Neural cell (in vitro differentiated cells): ENCODE data around the gene ST6GALNAC4. TPM values are rescaled to one million over a fixed set of nuclear protein-coding genes. Genes with fewer than 3 reads are reported as not detected.

Source experiments
- H2AFZ ChIP-seq: fragments of 200-600, 300-800 bp; sonication (generic), shearing (Covaris generic); 2 replicates; pipeline ENCODE4 v1.6.0; 2014; ENCODE audit warnings: low read depth, mild to moderate bottlenecking, antibody characterized with exemption, low read length, moderate library complexity
- H3F3A ChIP-seq: fragments of 200-600 bp; shearing (Covaris generic); 2 replicates; pipeline ENCODE4 v1.6.1; 2016; ENCODE audit warnings: mild to moderate bottlenecking, moderate library complexity, mixed read lengths, antibody characterized with exemption, low read length; ENCODE audit not compliant: insufficient read depth, poor library complexity, severe bottlenecking
- H3K27ac ChIP-seq: fragments of 200-600, 300-800 bp; sonication (generic), shearing (Covaris generic); 2 replicates; pipeline ENCODE4 v1.5.1; 2014; ENCODE audit warnings: mild to moderate bottlenecking, low read length, moderate library complexity
- H3K27me3 ChIP-seq: fragments of 300-800, 200-600 bp; sonication (generic), shearing (Covaris generic); 2 replicates; pipeline ENCODE4 v1.6.0; 2014; ENCODE audit warnings: mild to moderate bottlenecking, low read depth, low read length, moderate library complexity; ENCODE audit not compliant: insufficient read depth
- H3K36me3 ChIP-seq: fragments of 300-800, 200-600 bp; sonication (generic), shearing (Covaris generic); 2 replicates; pipeline ENCODE4 v1.5.1; 2014; ENCODE audit warnings: mild to moderate bottlenecking, antibody characterized with exemption, low read length, moderate library complexity; ENCODE audit not compliant: insufficient read depth
- H3K4me2 ChIP-seq: fragments of 300-800, 200-600 bp; sonication (generic), shearing (Covaris generic); 2 replicates; pipeline ENCODE4 v1.6.0; 2014; ENCODE audit warnings: mild to moderate bottlenecking, low read length
- H3K4me3 ChIP-seq: fragments of 300-800, 200-600 bp; sonication (generic), shearing (Covaris generic); 2 replicates; pipeline ENCODE4 v1.5.1; 2014; ENCODE audit warnings: mild to moderate bottlenecking, low read length, moderate library complexity
- H3K79me2 ChIP-seq: fragments of 200-600 bp; shearing (Covaris generic); replicated peaks from 2 replicates; pipeline ENCODE4 v1.6.0; 2014; ENCODE audit warnings: mild to moderate bottlenecking, low read length, moderate library complexity; ENCODE audit not compliant: insufficient read depth
- H3K9ac ChIP-seq: fragments of 300-800, 200-600 bp; sonication (generic), shearing (Covaris generic); 2 replicates; pipeline ENCODE4 v1.6.1; 2016; ENCODE audit warnings: mild to moderate bottlenecking, low read length, mixed read lengths
- H3K9me2 ChIP-seq: fragments of 200-600 bp; shearing (Covaris generic); 2 replicates; pipeline ENCODE4 v1.6.1; 2016; ENCODE audit warnings: mild to moderate bottlenecking, low read length, mixed read lengths; ENCODE audit not compliant: insufficient read depth
- H3K9me3 ChIP-seq: fragments of 200-600, 300-800 bp; sonication (generic), shearing (Covaris generic); 2 replicates; pipeline ENCODE4 v1.6.1; 2016; ENCODE audit warnings: mild to moderate bottlenecking, mixed run types, low read length, moderate library complexity, mixed read lengths
- H4K20me1 ChIP-seq: fragments of 200-600 bp; shearing (Covaris generic); 2 replicates; pipeline ENCODE4 v1.6.1; 2016; ENCODE audit warnings: mild to moderate bottlenecking, mixed run types; ENCODE audit not compliant: insufficient read depth
- CTCF ChIP-seq: fragments of 450-650 bp; IDR thresholded peaks from 2 replicates; pipeline ENCODE4 v1.5.1; 2014; ENCODE audit warnings: antibody characterized with exemption, mild to moderate bottlenecking, moderate library complexity; ENCODE audit not compliant: poor library complexity, severe bottlenecking
- EP300 ChIP-seq: fragments of 450-650 bp; conservative IDR thresholded peaks from 2 replicates; pipeline ENCODE4 v1.6.1; 2014; ENCODE audit warnings: antibody characterized with exemption, mild to moderate bottlenecking, moderate library complexity; ENCODE audit not compliant: poor library complexity, severe bottlenecking
- EZH2 ChIP-seq: fragments of 200-600, 300-800 bp; shearing (Covaris generic), sonication (generic); IDR thresholded peaks from 2 replicates; pipeline ENCODE4 v1.6.1; 2014; ENCODE audit warnings: antibody characterized with exemption, low read length, borderline replicate concordance, mild to moderate bottlenecking; ENCODE audit not compliant: insufficient read depth, poor library complexity, severe bottlenecking
- MXI1 ChIP-seq: fragments of 450-650 bp; conservative IDR thresholded peaks from 2 replicates; pipeline ENCODE4 v1.6.1; 2014; ENCODE audit warnings: antibody characterized with exemption, mild to moderate bottlenecking; ENCODE audit not compliant: poor library complexity, severe bottlenecking
- POLR2AphosphoS5 ChIP-seq: IDR thresholded peaks from 2 replicates; pipeline ENCODE4 v1.6.1; 2012
- RAD21 ChIP-seq: fragments of 450-650 bp; conservative IDR thresholded peaks from 2 replicates; pipeline ENCODE4 v1.6.1; 2014; ENCODE audit warnings: antibody characterized with exemption, mild to moderate bottlenecking, moderate library complexity
- REST ChIP-seq: IDR thresholded peaks from 2 replicates; pipeline ENCODE4 v1.6.1; 2012; ENCODE audit warnings: borderline replicate concordance
- SMC3 ChIP-seq: fragments of 450-650 bp; conservative IDR thresholded peaks from 2 replicates; pipeline ENCODE4 v1.6.1; 2014; ENCODE audit warnings: antibody characterized with exemption, mild to moderate bottlenecking, moderate library complexity; ENCODE audit not compliant: poor library complexity
- TAF1 ChIP-seq: IDR thresholded peaks from 2 replicates; pipeline ENCODE4 v1.6.1; 2012; ENCODE audit warnings: low read depth
- polyA plus RNA-seq: library from polyadenylated mRNA; depleted of rRNA; stranded (reverse); fragments of >200 nt; gene quantifications from 2 replicates; pipeline ENCODE4 v1.2.3, GENCODE V29; 2014

Gene ST6GALNAC4
- polyA plus RNA-seq, 1 donor from 2014 or later, result 5.9 TPM

GRCh38 chr9:127945942-127946341 lies 29.1 kb upstream of the ST6GALNAC4 start:
- H3K27ac ChIP-seq, result no peak overlapping the region

GRCh38 chr9:127945338-127945737 lies 28.5 kb upstream of the ST6GALNAC4 start:
- Histone ChIP-seq H3K9ac (no peak overlapping the region), H3K36me3 (no peaks in the 10 kb centered on the region), H3K9me3 (no peaks in the 10 kb centered on the region), H3K27ac (no peak overlapping the region), H3K27me3 (no peaks in the 10 kb centered on the region), H3K4me2 (no peak overlapping the region), H2AFZ (no peak overlapping the region), H4K20me1 (no peaks in the 10 kb centered on the region), H3K9me2 (no peaks in the 10 kb centered on the region), H3F3A (no peaks in the 10 kb centered on the region), H3K79me2 (no peaks in the 10 kb centered on the region), H3K4me3 (no peak overlapping the region)
- no peak for TF ChIP-seq SMC3
- TF ChIP-seq MXI1, result no peak
- TF ChIP-seq EP300, result no peak
- no peak for TF ChIP-seq EZH2
- TF ChIP-seq POLR2AphosphoS5, result no peak
- no peak for TF ChIP-seq TAF1
- TF ChIP-seq REST, result no peak
- no peak for TF ChIP-seq CTCF
- TF ChIP-seq RAD21, result no peak

More at GRCh38 chr9:127945942-127946341, 29.1 kb upstream of the ST6GALNAC4 start:
- H3K36me3 ChIP-seq, result no peaks in the 10 kb centered on the region
- H4K20me1 ChIP-seq, result no peaks in the 10 kb centered on the region
- TF ChIP-seq EP300, result no peak
- no peak for TF ChIP-seq SMC3
- TF ChIP-seq MXI1, result no peak
- no peaks in the 10 kb centered on the region for H3K79me2 ChIP-seq
- no peaks in the 10 kb centered on the region for H3F3A ChIP-seq
- H3K4me3 ChIP-seq, result no peak overlapping the region
- no peaks in the 10 kb centered on the region for H3K9me2 ChIP-seq
- H3K9ac ChIP-seq, result no peak overlapping the region
- H2AFZ ChIP-seq, result no peak overlapping the region
- no peaks in the 10 kb centered on the region for H3K27me3 ChIP-seq
- H3K4me2 ChIP-seq, result no peak overlapping the region
- H3K9me3 ChIP-seq, result no peaks in the 10 kb centered on the region

- Histone ChIP-seq H3F3A (no peaks in the 10 kb centered on the region), H3K36me3 (no peaks in the 10 kb centered on the region), H3K4me3 (no peak overlapping the region), H3K27me3 (no peaks in the 10 kb centered on the region), H3K4me2 (no peak overlapping the region), H2AFZ (no peak overlapping the region), H3K9ac (no peak overlapping the region), H3K9me3 (no peaks in the 10 kb centered on the region), H3K27ac (no peak overlapping the region), H3K79me2 (no peaks in the 10 kb centered on the region), H3K9me2 (no peaks in the 10 kb centered on the region), H4K20me1 (no peaks in the 10 kb centered on the region)
- TF ChIP-seq CTCF, result no peak
- no peak for TF ChIP-seq POLR2AphosphoS5
- no peak for TF ChIP-seq SMC3
- TF ChIP-seq EZH2, result no peak
- TF ChIP-seq REST, result no peak
- no peak for TF ChIP-seq MXI1
These were observed 27.9 kb upstream of the ST6GALNAC4 start for GRCh38 chr9:127944586-127945218.
